GM12891 (cell line): ENCODE results near the gene HIPK2.

Experiments
- POLR2A ChIP-seq: IDR thresholded peaks from 2 replicates; pipeline ENCODE4 v1.6.1; 2011; ENCODE audit warnings: low read depth, low read length, control low read depth
- POLR2AphosphoS5 ChIP-seq: IDR thresholded peaks from 2 replicates; pipeline ENCODE4 v1.6.1; 2011; ENCODE audit warnings: low read depth, low read length, control low read depth

DNA sequence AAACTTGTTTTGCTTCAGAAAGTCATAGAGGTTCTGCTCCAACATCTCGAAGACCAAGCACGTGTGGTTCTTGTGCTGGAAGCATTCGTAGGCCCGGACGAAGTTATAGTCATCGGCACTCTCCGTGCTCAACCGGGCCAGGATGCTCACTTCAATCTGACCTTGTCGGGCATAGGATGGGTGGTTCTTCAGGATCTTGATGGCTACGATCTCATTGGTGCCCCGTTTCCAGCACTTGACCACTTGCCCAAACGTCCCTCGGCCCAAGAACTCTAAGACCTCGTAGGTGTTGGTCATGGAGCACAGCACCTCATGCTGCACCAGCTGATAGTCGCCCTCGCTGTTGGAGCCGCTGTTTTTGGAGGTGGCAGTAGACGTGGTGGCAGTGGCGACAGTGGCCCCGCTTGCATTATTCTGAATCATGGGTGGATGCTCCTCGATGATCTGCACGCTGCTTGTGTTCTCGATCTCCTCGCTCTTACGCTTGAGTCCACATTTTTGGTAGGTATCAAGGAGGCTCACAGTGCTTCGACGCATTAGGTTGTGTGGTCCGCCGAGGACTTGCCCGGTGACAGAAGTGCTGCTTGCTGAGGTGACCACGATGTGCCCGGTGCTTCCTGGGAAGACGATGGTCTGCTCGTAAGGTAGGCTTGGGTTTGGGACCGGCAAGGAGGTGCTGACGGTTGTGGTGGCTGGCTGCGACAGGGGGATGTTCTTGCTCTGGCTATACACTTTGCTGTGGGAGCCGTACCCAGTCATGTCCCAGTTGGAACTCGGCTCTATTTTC is 61.4 kb downstream of the HIPK2 start:
- TF ChIP-seq POLR2A (no peak), POLR2AphosphoS5 (no peak)
